Measurements from ENCODE around the gene PITHD1. TPM values are rescaled to one million over a fixed set of nuclear protein-coding genes. Genes with fewer than 3 reads are reported as not detected.

Gene PITHD1
- 19.1 and 27.2 TPM in 2 replicates for total RNA-seq (2013; cell fraction: nucleolus; rRNA removed)
- total RNA-seq (2014; rRNA removed) (75.6 and 81.1 TPM in 2 replicates), total RNA-seq (2014; rRNA removed; fragmentation: Illumina TruSeq; extraction: Trizol) (64.2 and 68.6 TPM in 2 replicates), total RNA-seq (2021) (61.7 and 65.5 TPM in 2 replicates), polyA plus RNA-seq (2011; rRNA removed) (80.5 and 82.2 TPM in 2 replicates), polyA plus RNA-seq (2014; fragmentation: Illumina TruSeq; extraction: Trizol) (64.4 and 69.9 TPM in 2 replicates), polyA plus RNA-seq (2014; fragmentation: Nextera tagmentation; extraction: Ambion mirVana) (10 to 100 TPM; 23.7 to 43.3 TPM), polyA plus RNA-seq (2014; rRNA removed) (69.6 and 72.6 TPM in 2 replicates), polyA plus RNA-seq (2016; fragmentation: Nextera tagmentation; extraction: Ambion mirVana) (10 to 100 TPM; 64.8 to 73.2 TPM), polyA minus RNA-seq (2011; rRNA and poly(A)+ RNA removed) (15.8 and 23.9 TPM in 2 replicates), Bru-seq, nascent RNA (percentile 84 among the genes with signal in this experiment), BruChase-seq, experiment 1, labeled RNA remaining after a 6-hour chase (percentile 90 among the genes with signal in this experiment), BruChase-seq, experiment 2, labeled RNA remaining after a 2-hour chase (percentile 91 among the genes with signal in this experiment)
- polyA plus RNA-seq (2011; ENCODE audit: low read depth) = 51.3 TPM
- 52.2 and 60.4 TPM in 2 replicates for polyA plus RNA-seq (2011; cell fraction: cytosol; rRNA removed)
- 41.3 and 41.4 TPM in 2 replicates for polyA plus RNA-seq (2011; cell fraction: nucleus; rRNA removed)
- polyA plus RNA-seq (2012) = 43.9 and 44.2 TPM in 2 replicates
- polyA minus RNA-seq (2011; cell fraction: cytosol; rRNA and poly(A)+ RNA removed) = 7.1 and 9.4 TPM in 2 replicates
- 8.7 and 15.4 TPM in 2 replicates for polyA minus RNA-seq (2011; cell fraction: nucleus; rRNA and poly(A)+ RNA removed)
- long read RNA-seq, experiment 1, transcript PITHD1-201 (6 exons, 1,603 nt) = major isoform, 67 of 72 reads
- long read RNA-seq, experiment 1, partial matches to known transcripts = 1 of 72 reads
- long read RNA-seq, experiment 1, other reads (novel, unspliced or antisense) = 4 of 72 reads
- long read RNA-seq, experiment 2, transcript PITHD1-201 (6 exons, 1,603 nt) = major isoform, 82 of 97 reads
- long read RNA-seq, experiment 2, partial matches to known transcripts = 11 of 97 reads
- long read RNA-seq, experiment 2, other reads (novel, unspliced or antisense) = 4 of 97 reads

- H3K36me3 ChIP-seq (ENCODE audit: control insufficient read depth in 2 of 2, insufficient read depth in 2 of 2, low read length in 1 of 2) = no peaks in the 10 kb centered on the region; a peak in 2 of 4 replicates
- peak; percentile 45 for DNase-seq (ENCODE audit: low read depth, low spot score)
- TSS peak; percentile 94 for BruUV-seq (replicated peaks)
- ChIA-PET RAD21 (ENCODE audit: unreplicated experiment) (interaction anchor here (0.6 to 3.3 kb wide), 10 partner anchors 13 to 238 kb away, joined by 4 to 11 read pairs (median 6); partner anchors contain the start of genes GALE and RPL11), CTCF (interaction anchor here (1.0 to 9.3 kb wide), 7 partner anchors 8 to 139 kb away, joined by 3 to 87 read pairs (median 5); no protein-coding TSS in a partner anchor), SMC1A (ENCODE audit: uncharacterized antibody, unreplicated experiment) (interaction anchor here (0.6 to 3.2 kb wide), 7 partner anchors 10 to 138 kb away, joined by 3 to 20 read pairs (median 4); partner anchors contain the start of genes CNR2 and GALE), POLR2A (interaction anchor here (0.6 to 1.9 kb wide), 13 partner anchors 10 to 202 kb away, joined by 3 to 10 read pairs (median 4); partner anchors contain the start of genes GALE, HMGCL, LYPLA2 and RPL11)
- H3K4me2 ChIP-seq (ENCODE audit: control insufficient read depth, insufficient read depth) = peak within 1 kb of the TSS; percentile 98
- peak within 1 kb of the TSS; percentile 82 for H3K27ac ChIP-seq (ENCODE audit: control insufficient read depth, insufficient read depth)
- no peaks in the 10 kb centered on the region for H4K20me1 ChIP-seq (ENCODE audit: control insufficient read depth, insufficient read depth)
- peaks cover 10% of the 10 kb centered on the region; the same call in 1 of the 2 replicates for H3K4me1 ChIP-seq (ENCODE audit: control insufficient read depth, insufficient read depth, low read length)
- H3K9me3 ChIP-seq (replicated peaks; ENCODE audit: control insufficient read depth, insufficient read depth, low read length) = no peaks in the 10 kb centered on the region
- intact Hi-C loops (cut with micrococcal nuclease; ENCODE audit: unreplicated experiment) = loop anchor here (10.0 kb wide), 1 partner anchor 247 kb away; no protein-coding TSS in a partner anchor
- in situ Hi-C loops (cut with MboI) = loop anchor here (25.0 kb wide), 1 partner anchor 1459 kb away; the partner anchor contains the start of genes RSRP1 and SYF2
- WGBS (ENCODE audit: insufficient coverage, insufficient replicate concordance, low lambda C conversion rate, missing lambda C conversion rate) = 2% methylated on average over 70 of the region's 91 CpGs
- FAIRE-seq = peak; percentile 44
- H3K9ac ChIP-seq (ENCODE audit: control insufficient read depth, insufficient read depth, low read length) = peak within 1 kb of the TSS; percentile 95
- peak within 1 kb of the TSS; percentile 99 for H3K4me3 ChIP-seq
- H2AFZ ChIP-seq (ENCODE audit: control insufficient read depth, low read depth, low read length) = peak within 1 kb of the TSS; percentile 100
- H3K79me2 ChIP-seq (ENCODE audit: control insufficient read depth, insufficient read depth, low read length) = peaks cover 35% of the 10 kb centered on the region
- peak; percentile 96 for ATAC-seq
- no peaks in the 10 kb centered on the region for H3K27me3 ChIP-seq (replicated peaks in 1 of 2; ENCODE audit: control insufficient read depth in 2 of 2, insufficient read depth in 2 of 2, low read length in 1 of 2)
- TF ChIP-seq POLR2AphosphoS5 (IDR thresholded peaks at IDR 0.05; ENCODE audit: low read length) (peak; percentile 91), HDAC6 (IDR thresholded peaks at IDR 0.05; ENCODE audit: unreplicated experiment) (no peak), REST (IDR thresholded peaks at IDR 0.05; ENCODE audit: low read depth, low read length) (no peak), YBX1 (IDR thresholded peaks at IDR 0.05) (no peak), ETV6 (conservative IDR thresholded peaks at IDR 0.05 in 1 of 2, IDR thresholded peaks at IDR 0.05 in 1 of 2; ENCODE audit: borderline replicate concordance in 1 of 2, low read depth in 1 of 2) (no peak), TCF12 (IDR thresholded peaks at IDR 0.05; ENCODE audit: low read depth, low read length) (peak; percentile 42; the same call in 1 of the 2 replicates), BHLHE40 (IDR thresholded peaks at IDR 0.05; ENCODE audit: borderline replicate concordance in 1 of 2, low read depth in 2 of 2, low read length in 1 of 2) (peak in 1 of 2 experiments; percentile 55; a peak in 2 of 4 replicates), ZNF24 (IDR thresholded peaks at IDR 0.05) (no peak), ZBTB11 (CRISPR knock-in tag; IDR thresholded peaks at IDR 0.05) (no peak)
These were observed at the start of gene PITHD1 for GRCh38 chr1:23777979-23778814. Gene PITHD1 (plus strand): TSS chr1:23778418. CDS start chr1:23778516, 98 bp downstream.

Measured in GM12878 (cell line).